Measurements from ENCODE around the gene TGFBR3.

TGFBR3 gene

GRCh38 chr1:91737650-91738049 lies 148.3 kb downstream of the TGFBR3 start:
- DNase-seq (ENCODE audit: low read depth, low spot score): no peak

DNA sequence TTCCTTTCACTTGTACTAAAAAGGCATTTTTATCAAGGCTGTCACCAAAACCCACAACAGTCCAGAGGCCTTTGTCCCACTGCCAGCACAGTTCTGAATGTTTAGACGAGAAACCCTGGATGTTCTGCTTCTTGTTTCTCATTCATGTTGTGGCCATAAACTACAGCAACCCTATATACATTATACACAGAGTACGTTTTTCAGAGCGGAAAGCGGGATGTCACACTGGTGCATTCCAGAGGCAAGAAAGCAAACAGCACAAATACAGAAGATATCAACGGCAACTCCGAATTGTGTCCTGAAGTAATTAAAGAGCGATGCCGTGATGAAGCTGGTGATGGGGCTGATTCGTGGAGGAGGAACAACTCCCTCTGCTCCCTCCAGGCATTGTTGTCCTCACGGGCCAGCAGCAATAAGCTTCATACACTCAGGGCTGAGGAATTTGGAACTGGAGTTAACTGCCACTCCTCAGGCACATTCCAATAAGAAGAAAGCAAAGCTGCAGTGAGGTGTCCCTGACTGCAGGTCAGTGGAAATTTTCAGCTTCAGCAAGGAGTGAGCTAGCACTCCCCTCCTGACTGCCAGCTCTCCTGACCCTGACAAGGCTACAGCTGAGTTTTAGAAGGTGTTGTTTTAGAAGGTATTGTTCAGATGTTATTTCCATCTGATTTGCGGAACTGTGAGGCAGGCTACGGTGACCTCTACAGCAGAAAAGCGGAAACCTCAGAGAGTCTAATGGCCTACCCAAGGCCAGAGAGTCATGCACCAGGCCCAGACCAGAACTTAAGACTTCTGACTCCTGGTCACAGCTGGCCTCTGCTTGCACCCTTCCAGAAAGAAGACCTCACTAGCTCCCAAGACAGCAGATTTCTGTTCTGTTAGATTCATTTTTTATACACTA lies 149.0 kb downstream of the TGFBR3 start:
- DNase-seq (ENCODE audit: low read depth, low spot score): peak; percentile 48

GRCh38 chr1:91736146-91736714 lies 149.7 kb downstream of the TGFBR3 start:
- DNase-seq (ENCODE audit: low read depth, low spot score): no peak

DNA sequence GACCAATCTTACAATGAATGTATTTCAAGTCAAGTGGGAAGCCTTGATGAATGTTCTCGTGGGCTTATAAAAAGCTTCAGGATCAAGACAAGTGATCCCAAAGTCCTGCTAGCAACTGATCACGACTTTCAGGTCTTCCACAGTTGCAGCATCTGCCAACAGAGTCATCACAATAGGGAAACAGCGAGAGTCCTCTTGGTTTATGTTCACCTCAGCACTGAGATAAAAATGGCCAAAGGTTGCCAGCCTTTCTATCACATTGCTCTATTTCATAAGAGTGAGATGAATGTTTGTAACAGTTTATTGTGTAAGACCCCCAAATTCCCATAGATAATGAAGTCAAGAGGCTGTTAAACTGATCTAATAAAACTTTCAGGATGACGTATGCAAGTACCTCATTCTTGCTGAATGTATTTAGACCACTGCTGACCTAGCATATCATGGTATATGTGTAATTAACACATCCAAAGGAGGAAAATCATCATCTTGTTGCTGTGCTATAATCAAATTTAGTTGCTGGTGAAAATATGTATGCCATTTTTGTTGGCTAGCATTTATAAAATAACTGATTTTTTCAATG lies 150.6 kb downstream of the TGFBR3 start:
- DNase-seq (ENCODE audit: low read depth, low spot score): no peak

DNA sequence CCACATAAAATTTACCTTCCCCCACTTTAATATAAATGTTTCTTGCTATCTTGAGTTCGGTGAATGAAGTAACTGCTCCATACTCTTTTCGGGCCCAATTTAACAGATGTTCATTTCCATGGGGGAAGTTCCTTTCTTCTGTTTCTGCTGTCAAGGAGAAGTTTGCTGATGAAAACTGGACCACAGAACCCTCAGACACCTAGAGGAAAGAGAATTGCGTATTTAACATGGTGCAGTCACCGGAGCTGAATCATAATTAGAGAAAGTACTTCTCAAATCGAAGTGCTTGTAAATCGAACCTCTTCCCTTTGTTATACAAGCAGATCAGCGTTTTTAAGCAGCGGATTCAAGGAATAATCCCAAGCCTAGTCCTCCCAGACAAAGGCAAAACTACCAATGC lies 151.2 kb downstream of the TGFBR3 start:
- DNase-seq (ENCODE audit: low read depth, low spot score): no peak

DNA sequence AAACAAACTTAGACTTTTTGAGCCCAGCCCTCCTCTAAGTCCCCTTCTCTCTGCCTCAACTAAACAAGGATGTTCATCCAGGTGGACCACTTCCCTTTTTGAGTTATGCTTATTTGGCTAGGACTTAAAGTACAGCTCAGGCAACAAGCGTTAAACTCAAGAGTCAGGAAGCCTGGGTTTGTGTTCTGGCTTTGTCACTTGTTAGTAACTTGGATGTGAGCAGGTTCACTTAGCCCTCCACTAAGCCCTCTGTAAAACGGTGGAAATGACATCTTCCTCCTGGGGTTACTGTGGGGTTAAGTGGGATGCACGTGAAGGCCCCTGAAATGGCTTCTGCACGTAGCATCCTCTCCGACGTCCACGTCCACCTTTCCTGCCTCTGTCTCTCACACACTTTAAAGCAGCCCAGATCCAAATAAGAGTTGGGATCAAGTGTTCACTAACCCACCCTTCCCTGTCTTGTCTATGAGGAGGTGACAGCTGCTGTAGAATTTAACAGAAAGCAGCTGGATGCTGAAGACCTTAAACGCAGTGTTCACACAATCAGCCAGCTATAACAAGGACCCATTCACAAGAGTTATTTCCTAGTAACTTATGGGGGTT lies 152.7 kb downstream of the TGFBR3 start:
- DNase-seq (ENCODE audit: low read depth, low spot score): no peak

DNA sequence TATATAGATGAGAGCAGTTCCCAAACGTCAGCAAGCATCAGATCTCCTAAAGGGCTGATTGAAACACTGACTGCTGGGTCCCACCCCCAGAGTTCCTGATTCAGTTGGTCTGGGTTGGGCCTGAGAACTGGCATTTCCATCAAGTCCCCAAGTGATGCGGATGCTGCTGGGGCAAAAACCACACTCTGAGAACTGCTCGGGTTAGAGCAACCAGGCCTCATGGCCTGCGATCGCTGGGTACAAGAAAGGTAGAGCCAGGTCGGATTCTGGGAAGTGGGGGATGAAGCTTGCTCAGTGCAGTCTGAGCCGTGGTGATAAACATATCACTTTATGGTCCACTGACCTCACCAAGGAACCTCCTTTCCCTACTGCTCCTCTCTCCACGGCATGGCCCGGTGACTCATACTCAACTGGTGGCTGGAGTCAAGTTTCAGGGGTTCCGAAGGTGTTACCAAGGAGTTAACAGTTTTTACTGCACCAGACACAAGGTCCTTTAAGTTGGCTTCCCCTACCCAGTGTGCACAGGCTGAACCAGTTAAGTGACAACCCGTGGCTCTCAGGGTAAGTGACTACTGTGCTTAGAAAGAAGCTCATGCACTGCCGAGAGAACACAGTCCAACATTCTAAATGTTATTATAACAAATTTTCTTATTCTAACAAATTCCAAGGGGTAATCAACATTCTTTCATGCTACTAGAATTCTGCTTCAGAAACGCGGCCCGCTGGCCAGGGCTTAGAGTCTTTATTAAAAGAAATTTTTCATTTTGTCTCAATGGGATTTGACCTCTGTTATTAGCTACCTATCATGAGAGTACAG lies 153.5 kb downstream of the TGFBR3 start:
- no peak for DNase-seq (ENCODE audit: low read depth, low spot score)

DNA sequence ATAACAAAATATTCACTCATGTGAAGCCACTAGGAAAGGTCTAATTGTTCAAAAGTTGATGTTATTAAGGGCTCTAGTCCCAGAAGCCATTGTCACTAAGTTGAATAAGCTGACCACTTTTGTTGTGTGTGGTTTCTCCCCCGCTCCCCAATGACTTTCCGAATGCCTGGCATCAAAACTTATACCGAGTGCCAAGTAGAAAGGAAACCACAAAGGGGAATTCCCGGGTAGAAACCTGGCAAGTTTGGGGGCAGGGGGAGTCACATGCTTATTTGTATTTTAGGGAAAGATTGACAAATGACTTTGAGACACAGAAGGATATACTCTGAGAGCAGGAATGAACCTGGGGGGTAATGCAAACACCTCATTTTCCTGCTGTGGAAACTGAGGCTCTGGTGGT lies 154.1 kb downstream of the TGFBR3 start:
- DNase-seq (ENCODE audit: low read depth, low spot score): no peak

GRCh38 chr1:91730801-91731732 lies 154.9 kb downstream of the TGFBR3 start:
- DNase-seq (ENCODE audit: low read depth, low spot score): no peak

DNA sequence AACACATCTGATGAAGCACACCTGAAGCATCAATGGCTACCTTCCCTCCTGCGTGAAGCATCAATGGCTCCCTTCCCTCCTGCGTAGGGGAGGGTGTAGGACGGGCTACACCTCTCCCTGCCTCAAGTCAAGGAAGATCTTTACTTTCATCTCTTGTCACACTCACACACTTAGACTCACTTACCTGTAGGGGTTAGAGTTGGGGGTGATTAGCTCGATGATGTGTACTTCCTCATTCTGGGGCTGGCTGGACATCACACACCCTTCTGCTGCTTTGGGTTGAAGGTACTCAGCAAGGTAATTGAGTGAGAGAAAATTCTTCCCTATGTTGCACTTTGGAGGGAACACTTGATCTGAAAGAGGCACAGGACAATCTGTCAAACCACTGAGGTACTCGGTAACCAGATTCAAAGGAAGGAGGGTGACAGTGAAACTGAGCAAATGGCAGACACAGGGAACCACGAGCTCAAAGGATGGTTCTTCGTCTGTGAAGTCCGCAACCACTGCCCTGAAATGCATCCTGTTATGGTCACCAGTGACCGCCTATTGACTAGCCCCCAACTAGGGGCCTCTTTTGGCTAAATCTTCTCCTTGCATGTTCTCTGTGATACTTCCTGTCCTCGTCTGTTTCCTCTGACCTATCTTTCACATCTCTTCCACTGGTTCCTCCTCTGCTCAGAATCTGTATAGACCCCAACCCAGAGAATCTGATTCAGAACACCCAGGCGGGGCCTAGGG lies 156.2 kb downstream of the TGFBR3 start:
- DNase-seq (ENCODE audit: low read depth, low spot score): no peak

DNA sequence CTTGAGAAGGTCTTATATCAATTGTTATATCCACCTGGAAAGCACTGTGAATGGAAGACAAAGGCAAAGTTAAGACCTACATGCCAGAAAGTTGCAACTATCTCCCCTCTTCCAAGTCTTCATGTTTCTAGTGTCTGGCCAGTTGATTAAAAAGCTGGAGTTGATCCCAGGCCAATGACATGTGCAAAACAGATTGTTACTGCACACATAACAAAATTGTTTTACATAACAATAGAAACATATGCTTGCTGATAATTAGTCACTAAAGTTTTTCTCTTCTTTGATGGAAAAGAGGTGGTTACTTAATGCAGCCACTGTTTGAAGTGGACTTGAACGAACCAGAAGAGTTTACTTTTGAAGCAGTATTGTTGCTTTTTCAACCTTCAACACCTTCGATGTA lies 158.2 kb downstream of the TGFBR3 start:
- no peak for DNase-seq (ENCODE audit: low read depth, low spot score)

GRCh38 chr1:91725989-91726721 lies 159.8 kb downstream of the TGFBR3 start:
- no peak for DNase-seq (ENCODE audit: low read depth, low spot score)

- DNase-seq (ENCODE audit: low read depth, low spot score): no peak
Observed at GRCh38 chr1:91725618-91725988, 160.3 kb downstream of the TGFBR3 start.

DNA sequence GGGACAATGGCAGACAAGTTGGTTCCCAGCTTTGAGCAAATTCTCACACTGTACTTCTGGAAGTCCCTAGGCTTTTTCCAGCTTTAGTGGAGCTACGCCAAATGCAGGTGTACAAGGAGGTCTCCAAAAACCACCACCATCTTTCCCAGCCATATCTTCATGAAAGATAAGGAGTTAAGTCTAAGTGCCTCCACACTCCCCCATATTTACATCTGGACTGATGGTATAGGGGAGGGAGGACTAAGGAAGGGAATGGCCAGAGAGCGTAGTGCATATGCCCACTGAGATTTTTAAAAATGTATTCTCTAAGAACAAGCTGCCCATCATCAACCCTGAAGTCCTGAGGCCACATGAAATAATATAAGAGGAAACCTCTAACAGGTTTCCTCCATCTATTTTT lies 161.3 kb downstream of the TGFBR3 start:
- DNase-seq (ENCODE audit: low read depth, low spot score): no peak

DNA sequence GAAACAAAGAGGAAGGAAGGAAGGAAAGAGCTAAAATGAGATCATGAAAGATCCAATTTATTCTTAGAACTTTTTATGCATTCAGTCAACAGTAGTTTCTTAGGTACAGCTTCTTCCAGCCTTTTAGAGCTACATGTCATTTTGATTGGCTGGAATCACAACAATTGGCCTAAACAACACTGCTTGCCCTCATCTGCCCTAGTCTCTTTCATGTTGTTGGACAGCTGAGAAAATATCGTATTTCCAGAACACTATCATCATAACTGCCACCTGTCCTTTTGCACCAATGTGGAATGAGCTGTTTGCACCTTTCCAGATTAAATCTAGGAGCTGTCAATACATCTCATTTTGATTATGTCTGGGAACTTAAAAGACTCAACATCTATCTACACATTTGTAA lies 161.7 kb downstream of the TGFBR3 start:
- no peak for DNase-seq (ENCODE audit: low read depth, low spot score)

GRCh38 chr1:91720044-91720443 lies 165.9 kb downstream of the TGFBR3 start:
- no peak for DNase-seq (ENCODE audit: low read depth, low spot score)

- DNase-seq (ENCODE audit: low read depth, low spot score): no peak
Observed at GRCh38 chr1:91718877-91719276, 167.1 kb downstream of the TGFBR3 start.

GRCh38 chr1:91718368-91718767 lies 167.6 kb downstream of the TGFBR3 start:
- no peak for DNase-seq (ENCODE audit: low read depth, low spot score)

- DNase-seq (ENCODE audit: low read depth, low spot score): no peak
Observed at GRCh38 chr1:91717839-91718238, 168.1 kb downstream of the TGFBR3 start.

All from iPS DF 19.7 (cell line).